ENCODE measurements around the gene EPHB6. TPM values are rescaled to one million over a fixed set of nuclear protein-coding genes. Genes with fewer than 3 reads are reported as not detected.

EPHB6 gene
- polyA plus RNA-seq, 1 donor from 2014 or later: 25.3 TPM

DNA sequence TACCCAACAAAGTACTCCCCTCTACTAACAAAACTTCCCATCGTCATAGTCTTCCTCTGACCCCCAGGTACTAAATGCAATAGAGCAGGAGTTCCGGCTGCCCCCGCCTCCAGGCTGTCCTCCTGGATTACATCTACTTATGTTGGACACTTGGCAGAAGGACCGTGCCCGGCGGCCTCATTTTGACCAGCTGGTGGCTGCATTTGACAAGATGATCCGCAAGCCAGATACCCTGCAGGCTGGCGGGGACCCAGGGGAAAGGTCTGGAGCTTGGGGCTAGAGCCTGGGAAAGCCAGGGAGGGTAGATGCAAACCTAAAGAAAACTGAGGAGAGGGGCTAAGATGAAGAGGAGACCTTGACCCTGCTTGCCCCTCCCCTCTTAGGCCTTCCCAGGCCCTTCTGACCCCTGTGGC is 15.3 kb downstream of the EPHB6 start:
- TF ChIP-seq EP300 (conservative IDR thresholded peaks at IDR 0.05; ENCODE audit: poor library complexity, severe bottlenecking) (no peak), EZH2 (IDR thresholded peaks at IDR 0.05; ENCODE audit: borderline replicate concordance, insufficient read depth, low read length, poor library complexity, severe bottlenecking) (no peak)
- TF ChIP-seq, protein P1, sequence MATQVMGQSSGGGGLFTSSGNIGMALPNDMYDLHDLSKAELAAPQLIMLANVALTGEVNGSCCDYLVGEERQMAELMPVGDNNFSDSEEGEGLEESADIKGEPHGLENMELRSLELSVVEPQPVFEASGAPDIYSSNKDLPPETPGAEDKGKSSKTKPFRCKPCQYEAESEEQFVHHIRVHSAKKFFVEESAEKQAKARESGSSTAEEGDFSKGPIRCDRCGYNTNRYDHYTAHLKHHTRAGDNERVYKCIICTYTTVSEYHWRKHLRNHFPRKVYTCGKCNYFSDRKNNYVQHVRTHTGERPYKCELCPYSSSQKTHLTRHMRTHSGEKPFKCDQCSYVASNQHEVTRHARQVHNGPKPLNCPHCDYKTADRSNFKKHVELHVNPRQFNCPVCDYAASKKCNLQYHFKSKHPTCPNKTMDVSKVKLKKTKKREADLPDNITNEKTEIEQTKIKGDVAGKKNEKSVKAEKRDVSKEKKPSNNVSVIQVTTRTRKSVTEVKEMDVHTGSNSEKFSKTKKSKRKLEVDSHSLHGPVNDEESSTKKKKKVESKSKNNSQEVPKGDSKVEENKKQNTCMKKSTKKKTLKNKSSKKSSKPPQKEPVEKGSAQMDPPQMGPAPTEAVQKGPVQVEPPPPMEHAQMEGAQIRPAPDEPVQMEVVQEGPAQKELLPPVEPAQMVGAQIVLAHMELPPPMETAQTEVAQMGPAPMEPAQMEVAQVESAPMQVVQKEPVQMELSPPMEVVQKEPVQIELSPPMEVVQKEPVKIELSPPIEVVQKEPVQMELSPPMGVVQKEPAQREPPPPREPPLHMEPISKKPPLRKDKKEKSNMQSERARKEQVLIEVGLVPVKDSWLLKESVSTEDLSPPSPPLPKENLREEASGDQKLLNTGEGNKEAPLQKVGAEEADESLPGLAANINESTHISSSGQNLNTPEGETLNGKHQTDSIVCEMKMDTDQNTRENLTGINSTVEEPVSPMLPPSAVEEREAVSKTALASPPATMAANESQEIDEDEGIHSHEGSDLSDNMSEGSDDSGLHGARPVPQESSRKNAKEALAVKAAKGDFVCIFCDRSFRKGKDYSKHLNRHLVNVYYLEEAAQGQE (IDR thresholded peaks at IDR 0.05; ENCODE audit: borderline replicate concordance): no peak
- Histone ChIP-seq H4K20me1 (ENCODE audit: insufficient read depth) (no peaks in the 10 kb centered on the region), H3K9ac (ENCODE audit: low read length) (no peak overlapping the region), H3K27ac (ENCODE audit: low read length) (no peak overlapping the region), H3F3A (ENCODE audit: insufficient read depth, low read length, poor library complexity, severe bottlenecking) (no peaks in the 10 kb centered on the region), H2AFZ (ENCODE audit: low read depth, low read length) (no peak overlapping the region), H3K9me2 (ENCODE audit: insufficient read depth, low read length) (no peaks in the 10 kb centered on the region), H3K4me3 (ENCODE audit: low read length) (no peak overlapping the region), H3K4me2 (ENCODE audit: low read length) (no peak overlapping the region), H3K36me3 (ENCODE audit: insufficient read depth, low read length) (no peaks in the 10 kb centered on the region), H3K79me2 (replicated peaks; ENCODE audit: insufficient read depth, low read length) (no peaks in the 10 kb centered on the region), H3K27me3 (ENCODE audit: insufficient read depth, low read depth, low read length) (no peaks in the 10 kb centered on the region), H3K9me3 (ENCODE audit: low read length) (no peaks in the 10 kb centered on the region)

DNA sequence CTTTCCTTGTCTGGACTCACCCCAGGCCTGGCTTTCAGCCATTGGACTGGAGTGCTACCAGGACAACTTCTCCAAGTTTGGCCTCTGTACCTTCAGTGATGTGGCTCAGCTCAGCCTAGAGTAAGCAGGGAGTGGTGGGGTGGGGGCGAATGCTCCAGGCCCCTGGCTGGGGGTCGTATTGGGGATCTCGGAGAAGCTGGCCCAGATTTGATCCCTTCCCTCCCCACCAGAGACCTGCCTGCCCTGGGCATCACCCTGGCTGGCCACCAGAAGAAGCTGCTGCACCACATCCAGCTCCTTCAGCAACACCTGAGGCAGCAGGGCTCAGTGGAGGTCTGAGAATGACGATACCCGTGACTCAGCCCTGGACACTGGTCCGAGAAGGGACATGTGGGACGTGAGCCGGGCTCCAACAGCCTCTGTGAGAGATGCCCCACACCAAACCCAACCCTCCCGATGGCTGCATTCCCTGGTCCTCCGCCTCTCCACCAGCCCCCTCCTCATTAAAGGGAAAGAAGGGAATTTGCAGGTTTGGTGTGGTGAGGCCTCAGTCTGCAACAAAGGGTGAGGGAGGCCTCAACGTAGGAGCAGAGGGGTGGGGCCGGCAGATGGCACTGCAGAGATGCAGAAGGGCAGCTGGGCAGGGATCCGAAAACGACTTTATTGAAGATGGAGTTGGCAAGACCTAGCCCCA is 15.8 kb downstream of the EPHB6 start:
- Histone ChIP-seq H3K27ac (ENCODE audit: low read length) (no peak overlapping the region), H3F3A (ENCODE audit: insufficient read depth, low read length, poor library complexity, severe bottlenecking) (no peaks in the 10 kb centered on the region), H3K4me3 (ENCODE audit: low read length) (no peak overlapping the region), H3K9me3 (ENCODE audit: low read length) (no peaks in the 10 kb centered on the region), H3K4me2 (ENCODE audit: low read length) (no peak overlapping the region), H3K9me2 (ENCODE audit: insufficient read depth, low read length) (no peaks in the 10 kb centered on the region), H3K79me2 (replicated peaks; ENCODE audit: insufficient read depth, low read length) (no peaks in the 10 kb centered on the region), H3K9ac (ENCODE audit: low read length) (no peak overlapping the region), H3K36me3 (ENCODE audit: insufficient read depth, low read length) (no peaks in the 10 kb centered on the region), H2AFZ (ENCODE audit: low read depth, low read length) (no peak overlapping the region), H3K27me3 (ENCODE audit: insufficient read depth, low read depth, low read length) (no peaks in the 10 kb centered on the region), H4K20me1 (ENCODE audit: insufficient read depth) (no peaks in the 10 kb centered on the region)
- TF ChIP-seq, protein P1 (IDR thresholded peaks at IDR 0.05; ENCODE audit: borderline replicate concordance): no peak
- no peak for TF ChIP-seq EZH2 (IDR thresholded peaks at IDR 0.05; ENCODE audit: borderline replicate concordance, insufficient read depth, low read length, poor library complexity, severe bottlenecking)
- TF ChIP-seq POLR2AphosphoS5 (IDR thresholded peaks at IDR 0.05): no peak
- TF ChIP-seq, protein P2, sequence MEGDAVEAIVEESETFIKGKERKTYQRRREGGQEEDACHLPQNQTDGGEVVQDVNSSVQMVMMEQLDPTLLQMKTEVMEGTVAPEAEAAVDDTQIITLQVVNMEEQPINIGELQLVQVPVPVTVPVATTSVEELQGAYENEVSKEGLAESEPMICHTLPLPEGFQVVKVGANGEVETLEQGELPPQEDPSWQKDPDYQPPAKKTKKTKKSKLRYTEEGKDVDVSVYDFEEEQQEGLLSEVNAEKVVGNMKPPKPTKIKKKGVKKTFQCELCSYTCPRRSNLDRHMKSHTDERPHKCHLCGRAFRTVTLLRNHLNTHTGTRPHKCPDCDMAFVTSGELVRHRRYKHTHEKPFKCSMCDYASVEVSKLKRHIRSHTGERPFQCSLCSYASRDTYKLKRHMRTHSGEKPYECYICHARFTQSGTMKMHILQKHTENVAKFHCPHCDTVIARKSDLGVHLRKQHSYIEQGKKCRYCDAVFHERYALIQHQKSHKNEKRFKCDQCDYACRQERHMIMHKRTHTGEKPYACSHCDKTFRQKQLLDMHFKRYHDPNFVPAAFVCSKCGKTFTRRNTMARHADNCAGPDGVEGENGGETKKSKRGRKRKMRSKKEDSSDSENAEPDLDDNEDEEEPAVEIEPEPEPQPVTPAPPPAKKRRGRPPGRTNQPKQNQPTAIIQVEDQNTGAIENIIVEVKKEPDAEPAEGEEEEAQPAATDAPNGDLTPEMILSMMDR (IDR thresholded peaks at IDR 0.05; ENCODE audit: poor library complexity, severe bottlenecking): no peak
- TF ChIP-seq SMC3 (conservative IDR thresholded peaks at IDR 0.05; ENCODE audit: poor library complexity): no peak
- TF ChIP-seq EP300 (conservative IDR thresholded peaks at IDR 0.05; ENCODE audit: poor library complexity, severe bottlenecking): no peak
- no peak for TF ChIP-seq MXI1 (conservative IDR thresholded peaks at IDR 0.05; ENCODE audit: poor library complexity, severe bottlenecking)
- no peak for TF ChIP-seq TAF1 (IDR thresholded peaks at IDR 0.05; ENCODE audit: low read depth)
- no peak for TF ChIP-seq RAD21 (conservative IDR thresholded peaks at IDR 0.05)

Measured in neural cell (in vitro differentiated cells).